HG03060 (cell line): Measurements from ENCODE around the gene CDK8.
A peak's percentile ranks its signal among the peaks of the same experiment; 100 is the strongest.
"Not testable (repeated sequence)": the region's sequence is repeated elsewhere in the genome, so short reads cannot be mapped to it uniquely, and the experiment has no call there.

Source experiments
- ATAC-seq: cut with Tn5 transposase; IDR thresholded peaks from one replicate; pipeline ENCODE4 v1.9.1; 2021; ENCODE audit warnings: low read depth, moderate number of reproducible peaks; ENCODE audit not compliant: unreplicated experiment

Gene CDK8

DNA sequence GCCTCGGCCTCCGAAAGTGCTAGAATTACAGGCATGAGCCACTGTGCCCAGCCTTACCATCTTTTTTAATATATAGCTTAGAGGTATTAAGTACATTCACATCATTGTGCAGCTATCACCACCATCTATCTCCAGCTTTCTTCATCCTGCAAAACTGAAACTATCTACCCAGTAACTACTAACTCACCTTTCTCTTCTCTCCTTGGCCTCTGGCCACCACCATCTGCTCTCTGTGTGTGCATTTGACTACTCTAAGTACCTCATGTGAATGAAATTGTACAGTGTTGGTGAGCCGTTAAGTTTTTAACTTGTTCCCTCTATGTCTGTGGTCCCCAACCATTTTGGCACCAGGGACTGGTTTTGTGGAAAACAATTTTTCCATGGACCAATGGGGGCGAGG is 56.1 kb downstream of the CDK8 start:
- ATAC-seq: no peak

DNA sequence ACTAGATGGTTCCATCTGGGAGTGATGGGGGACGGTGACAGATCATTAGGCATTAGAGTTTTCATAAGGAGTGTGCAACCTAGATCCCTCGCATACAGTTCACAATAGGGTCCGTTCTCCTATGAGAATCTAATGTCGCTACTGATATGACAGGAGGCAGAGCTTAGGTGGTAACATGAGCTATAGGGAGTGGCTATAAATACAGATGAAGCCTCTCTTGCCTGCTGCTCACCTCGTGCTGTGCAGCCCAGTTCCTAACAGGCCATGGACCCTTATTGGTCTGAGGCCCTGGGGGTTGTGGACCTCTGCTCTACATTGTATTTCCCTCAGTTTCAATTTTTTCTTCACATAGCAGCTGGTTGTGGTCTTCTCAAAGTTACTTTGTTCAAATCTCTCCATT is 56.5 kb downstream of the CDK8 start:
- ATAC-seq: no peak

GRCh38 chr13:26312019-26312418 is 58.1 kb downstream of the CDK8 start:
- ATAC-seq: not testable (repeated sequence)

GRCh38 chr13:26316095-26316494 is 62.2 kb downstream of the CDK8 start:
- ATAC-seq: not testable (repeated sequence)

- no peak for ATAC-seq
Observed at GRCh38 chr13:26320766-26321165, 66.8 kb downstream of the CDK8 start.

DNA sequence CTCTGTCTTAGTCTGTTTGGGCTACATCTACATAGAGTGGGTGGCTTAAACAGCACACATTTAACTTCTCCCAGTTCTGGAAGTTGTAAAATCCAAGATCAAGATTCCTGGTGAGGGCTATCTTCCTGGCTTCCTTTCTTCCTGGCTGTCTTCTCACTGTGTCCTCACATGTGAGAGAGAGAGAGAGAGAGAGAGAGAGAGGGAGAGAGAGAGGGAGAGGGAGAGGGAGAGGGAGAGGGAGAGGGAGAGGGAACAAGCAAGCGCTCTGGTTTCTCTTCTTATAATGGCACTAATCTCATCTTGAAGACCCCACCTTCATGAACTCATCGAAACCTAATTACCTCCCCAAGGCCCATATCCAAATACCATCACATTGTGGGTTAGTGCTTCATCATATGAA is 69.2 kb downstream of the CDK8 start:
- no peak for ATAC-seq

GRCh38 chr13:26323764-26324163 is 69.8 kb downstream of the CDK8 start:
- no peak for ATAC-seq

- no peak for ATAC-seq
Observed at GRCh38 chr13:26324294-26324693, 70.4 kb downstream of the CDK8 start.

- no peak for ATAC-seq
Observed at GRCh38 chr13:26324867-26325266, 70.9 kb downstream of the CDK8 start.

DNA sequence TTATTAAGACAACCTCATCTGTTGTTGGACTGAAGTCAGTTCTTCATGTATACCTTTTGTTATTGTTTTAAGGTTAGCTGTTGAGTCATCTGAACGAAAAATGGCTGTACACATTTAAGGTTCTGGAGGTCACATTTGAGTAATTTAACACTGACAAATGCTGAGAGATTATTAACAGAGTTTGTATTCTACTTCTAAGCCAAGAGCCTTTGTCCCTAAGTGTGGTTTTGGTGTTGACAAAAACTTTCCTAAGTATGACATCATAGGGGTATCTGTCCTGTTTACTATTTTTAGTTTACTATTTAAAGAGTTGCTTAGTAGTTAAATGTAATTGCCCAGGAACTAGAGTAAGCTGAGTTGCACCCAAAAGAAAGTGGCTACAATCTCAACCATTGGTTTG is 71.9 kb downstream of the CDK8 start:
- ATAC-seq: peak; percentile 75

GRCh38 chr13:26326562-26326961 is 72.6 kb downstream of the CDK8 start:
- ATAC-seq: no peak

DNA sequence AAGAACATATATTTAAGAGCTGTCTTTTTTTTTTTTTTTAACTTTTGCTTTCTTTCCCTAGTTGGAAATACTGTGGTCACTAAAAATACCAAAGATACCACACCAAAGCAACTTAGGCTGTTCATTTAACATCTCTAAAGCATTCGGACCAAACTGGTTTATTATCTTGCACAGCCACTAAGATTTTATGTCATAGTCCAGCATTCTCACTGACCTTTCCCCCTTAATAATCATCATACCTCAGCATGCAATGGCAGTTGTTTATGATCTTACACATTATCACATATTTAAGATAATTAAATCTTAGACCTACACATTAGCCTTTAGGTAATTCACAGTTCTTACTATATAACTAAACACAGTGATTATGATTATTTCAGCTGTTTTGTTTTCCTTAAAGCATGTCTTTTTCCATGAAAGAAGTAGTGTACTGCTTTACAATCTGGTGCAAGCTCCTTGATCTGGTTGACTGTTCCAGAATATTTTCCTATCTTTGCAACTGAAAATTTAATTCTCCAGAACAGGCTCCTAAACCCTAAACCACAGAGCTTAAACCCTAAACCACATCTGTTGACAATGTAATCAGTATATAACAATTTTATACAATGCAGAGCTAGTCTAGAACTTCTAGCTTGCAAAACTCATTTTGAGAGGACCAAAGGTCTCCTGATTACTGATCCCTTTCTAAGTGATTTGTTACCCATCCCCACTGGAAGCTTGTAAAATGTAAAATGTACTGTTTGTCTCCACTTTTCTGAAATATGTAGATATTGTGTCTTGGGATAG is 74.2 kb downstream of the CDK8 start:
- ATAC-seq: no peak

GRCh38 chr13:26335158-26335557 is 81.2 kb downstream of the CDK8 start:
- no peak for ATAC-seq

DNA sequence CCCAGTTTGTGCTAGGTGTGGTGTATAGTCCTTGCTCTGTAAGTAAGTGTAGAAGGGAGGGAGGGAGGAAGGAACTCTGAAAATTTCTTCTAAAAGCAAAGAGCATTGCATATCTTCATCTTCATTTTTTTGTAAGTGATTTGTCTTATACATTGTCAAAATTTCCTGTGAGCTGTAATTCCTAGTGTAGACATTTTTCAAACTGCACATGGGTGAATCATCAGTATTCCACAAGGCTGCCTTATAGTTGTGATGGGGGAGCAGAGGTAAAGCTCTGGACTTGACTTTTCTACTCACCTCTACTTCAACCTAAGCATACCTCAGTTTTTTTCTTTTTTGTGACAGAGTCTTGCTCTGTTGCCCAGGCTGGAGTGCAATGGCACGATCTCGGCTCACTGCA is 86.9 kb downstream of the CDK8 start:
- ATAC-seq: no peak

DNA sequence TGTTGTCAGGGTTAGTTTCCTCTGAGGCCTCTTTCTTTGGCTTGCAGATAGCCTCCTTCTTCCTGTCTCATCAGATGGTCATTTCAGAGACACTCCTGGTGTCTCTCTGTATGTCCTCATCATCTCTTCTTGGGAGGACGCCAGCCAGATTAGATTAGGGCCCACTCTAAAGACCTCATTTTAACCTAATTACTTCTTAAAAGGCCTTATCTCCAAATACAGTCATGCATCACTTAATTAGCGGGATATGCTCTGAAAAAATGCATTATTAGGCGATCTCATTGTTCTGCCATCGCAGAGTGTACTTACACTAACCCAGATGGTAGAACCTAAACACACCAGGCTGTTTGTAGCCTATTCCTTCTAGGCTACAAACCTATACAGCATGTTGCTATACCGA is 89.0 kb downstream of the CDK8 start:
- ATAC-seq: no peak

DNA sequence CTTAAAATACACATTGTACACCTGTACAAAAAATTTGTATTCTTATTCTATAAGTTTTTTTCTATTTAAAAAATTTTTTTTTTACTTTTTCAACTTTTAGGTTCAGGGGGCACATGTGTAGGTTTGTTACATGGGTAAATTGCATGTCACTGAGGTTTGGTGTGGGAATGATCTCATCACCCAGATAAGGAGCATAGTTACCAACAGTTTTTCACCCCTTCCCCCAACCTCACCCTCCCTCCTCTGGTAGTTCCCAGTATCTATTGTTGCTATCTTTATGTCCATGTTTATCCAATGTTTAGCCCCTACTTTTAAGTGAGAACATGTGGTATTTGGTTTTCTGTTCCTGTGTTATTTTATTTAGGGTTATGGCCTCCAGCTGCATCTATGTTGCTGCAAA is 89.9 kb downstream of the CDK8 start:
- ATAC-seq: no peak

DNA sequence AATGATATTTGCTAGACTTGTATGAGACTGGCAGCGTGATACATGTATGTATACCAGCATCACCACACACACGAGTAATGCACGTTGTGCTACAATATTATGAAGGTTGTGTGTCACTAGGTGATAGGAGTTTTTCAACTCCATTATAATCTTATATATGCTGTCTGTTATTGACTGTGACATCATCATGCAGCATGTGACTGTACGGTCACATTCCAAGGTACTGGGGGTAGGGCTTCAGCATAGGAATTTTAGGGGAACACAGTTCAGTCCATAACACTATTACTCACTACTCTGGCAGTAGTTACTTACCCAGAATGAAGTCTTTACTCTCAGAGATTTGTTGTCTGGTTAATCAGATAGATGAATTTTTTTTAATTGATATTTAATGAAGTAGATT is 91.1 kb downstream of the CDK8 start:
- no peak for ATAC-seq

- no peak for ATAC-seq
Observed at GRCh38 chr13:26348966-26349365, 95.0 kb downstream of the CDK8 start.

DNA sequence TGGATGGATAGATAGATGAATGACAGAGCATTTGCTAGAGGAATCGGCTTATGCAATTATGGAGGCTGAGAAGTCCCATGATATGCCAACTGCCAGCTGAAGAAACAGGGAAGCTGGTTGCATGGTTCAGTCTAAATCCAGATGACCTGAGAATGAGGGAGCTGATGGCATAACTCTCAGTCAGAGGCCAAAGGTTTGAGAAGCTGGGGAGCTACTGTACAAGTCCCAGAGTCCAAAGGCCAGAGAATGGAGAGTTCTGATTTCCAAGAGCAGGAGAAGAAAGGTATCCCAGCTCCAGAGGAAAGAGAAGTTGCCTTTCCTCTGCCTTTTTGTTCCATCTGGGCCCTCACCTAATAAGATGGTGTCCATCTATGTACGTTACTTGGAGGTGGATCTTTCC is 108.3 kb downstream of the CDK8 start:
- no peak for ATAC-seq

DNA sequence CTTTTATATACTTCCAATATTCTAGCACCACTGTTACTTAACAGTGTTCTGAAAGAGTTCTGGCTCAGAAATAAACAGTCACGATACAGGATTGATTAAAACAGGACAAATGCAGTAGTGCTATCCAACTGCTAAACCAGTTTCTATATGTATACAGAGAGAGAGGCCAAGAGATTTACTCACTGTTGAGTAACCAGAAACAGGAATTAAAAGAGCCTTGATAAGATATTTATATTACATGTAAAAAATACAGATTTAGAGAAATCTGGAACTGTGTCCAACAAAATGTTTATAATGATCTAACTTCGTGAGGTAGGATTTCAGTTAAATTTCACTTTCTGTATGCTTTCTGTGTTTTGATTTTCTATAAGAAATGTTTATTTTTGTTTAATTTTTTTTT is 116.6 kb downstream of the CDK8 start:
- ATAC-seq: no peak

DNA sequence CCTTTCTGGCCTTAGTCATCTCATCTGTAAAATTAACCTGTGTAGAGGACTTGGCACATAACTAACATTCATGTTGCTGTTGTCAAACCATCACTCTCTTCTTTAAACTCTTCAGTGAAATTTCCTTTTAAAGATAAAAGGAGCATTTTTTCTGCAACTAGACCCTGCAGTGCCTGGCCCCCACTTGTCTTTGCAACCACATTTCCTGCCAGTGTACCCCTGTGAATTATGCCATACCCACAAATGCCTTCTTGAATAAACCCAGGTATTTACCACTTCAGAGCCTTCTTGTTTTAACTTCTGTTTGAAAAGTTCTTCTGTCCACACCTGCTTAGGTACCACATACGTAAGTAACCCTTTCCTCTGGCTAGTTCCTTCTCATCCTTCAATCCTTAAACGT is 118.8 kb downstream of the CDK8 start:
- ATAC-seq: no peak

GRCh38 chr13:26376430-26376829 is 122.5 kb downstream of the CDK8 start:
- ATAC-seq: no peak

- no peak for ATAC-seq
Observed at GRCh38 chr13:26377038-26377437, 123.1 kb downstream of the CDK8 start.
